NCI-H1694 (cell line): ENCODE data around the gene LIN7B.
"Not testable (repeated sequence)": the region's sequence is repeated elsewhere in the genome, so short reads cannot be mapped to it uniquely, and the experiment has no call there.

Source experiments
- DNase-seq: peaks from one replicate; lab custom pipeline; 2025; lab: John Stamatoyannopoulos, UW

LIN7B gene

GRCh38 chr19:49142866-49143335, 28.7 kb downstream of the LIN7B start:
- DNase-seq: peak; percentile 88

- DNase-seq: peak; percentile 86
Observed at GRCh38 chr19:49145573-49146407, 31.6 kb downstream of the LIN7B start.

- not testable (repeated sequence) for DNase-seq
Observed at GRCh38 chr19:49146408-49146770, 32.2 kb downstream of the LIN7B start.

- DNase-seq: no peak
Observed at GRCh38 chr19:49148044-49148682, 34.0 kb downstream of the LIN7B start.

- peak; percentile 81 for DNase-seq
Observed at GRCh38 chr19:49148784-49149651, 34.8 kb downstream of the LIN7B start.

- DNase-seq: peak; percentile 90
Observed at GRCh38 chr19:49149652-49150105, 35.5 kb downstream of the LIN7B start.

- peak; percentile 36 for DNase-seq
Observed at GRCh38 chr19:49150106-49150943, 36.2 kb downstream of the LIN7B start.

GRCh38 chr19:49150944-49151243, 36.7 kb downstream of the LIN7B start:
- DNase-seq: no peak

GRCh38 chr19:49151267-49152118, 37.3 kb downstream of the LIN7B start:
- no peak for DNase-seq

- DNase-seq: no peak
Observed at GRCh38 chr19:49152119-49152550, 38.0 kb downstream of the LIN7B start.

- DNase-seq: no peak
Observed at GRCh38 chr19:49153167-49153809, 39.1 kb downstream of the LIN7B start.

GRCh38 chr19:49154279-49154678, 40.1 kb downstream of the LIN7B start:
- DNase-seq: no peak

GRCh38 chr19:49155005-49155819, 41.0 kb downstream of the LIN7B start, which contains the start of gene HRC:
HRC (minus strand) TSS chr19:49155396; CDS start chr19:49155237, 159 bp downstream.
- DNase-seq: no peak

GRCh38 chr19:49155820-49156346, 41.7 kb downstream of the LIN7B start:
- no peak for DNase-seq

- peak; percentile 57 for DNase-seq
Observed at GRCh38 chr19:49157445-49158224, 43.5 kb downstream of the LIN7B start, which contains the start of gene TRPM4. TRPM4 (plus strand) TSS chr19:49157792; CDS start chr19:49157867, 75 bp downstream.

- no peak for DNase-seq
Observed at GRCh38 chr19:49160450-49161189, 46.5 kb downstream of the LIN7B start.

- DNase-seq: no peak
Observed at GRCh38 chr19:49161987-49162386, 47.8 kb downstream of the LIN7B start.
